HG02852 (cell line): ENCODE results near the gene AGAP1.

ENCODE experiments used
- ATAC-seq: cut with Tn5 transposase; IDR thresholded peaks from one replicate; pipeline ENCODE4 v1.9.1; 2021; ENCODE audit warnings: mild to moderate bottlenecking, moderate library complexity; ENCODE audit not compliant: unreplicated experiment

The AGAP1 gene

DNA sequence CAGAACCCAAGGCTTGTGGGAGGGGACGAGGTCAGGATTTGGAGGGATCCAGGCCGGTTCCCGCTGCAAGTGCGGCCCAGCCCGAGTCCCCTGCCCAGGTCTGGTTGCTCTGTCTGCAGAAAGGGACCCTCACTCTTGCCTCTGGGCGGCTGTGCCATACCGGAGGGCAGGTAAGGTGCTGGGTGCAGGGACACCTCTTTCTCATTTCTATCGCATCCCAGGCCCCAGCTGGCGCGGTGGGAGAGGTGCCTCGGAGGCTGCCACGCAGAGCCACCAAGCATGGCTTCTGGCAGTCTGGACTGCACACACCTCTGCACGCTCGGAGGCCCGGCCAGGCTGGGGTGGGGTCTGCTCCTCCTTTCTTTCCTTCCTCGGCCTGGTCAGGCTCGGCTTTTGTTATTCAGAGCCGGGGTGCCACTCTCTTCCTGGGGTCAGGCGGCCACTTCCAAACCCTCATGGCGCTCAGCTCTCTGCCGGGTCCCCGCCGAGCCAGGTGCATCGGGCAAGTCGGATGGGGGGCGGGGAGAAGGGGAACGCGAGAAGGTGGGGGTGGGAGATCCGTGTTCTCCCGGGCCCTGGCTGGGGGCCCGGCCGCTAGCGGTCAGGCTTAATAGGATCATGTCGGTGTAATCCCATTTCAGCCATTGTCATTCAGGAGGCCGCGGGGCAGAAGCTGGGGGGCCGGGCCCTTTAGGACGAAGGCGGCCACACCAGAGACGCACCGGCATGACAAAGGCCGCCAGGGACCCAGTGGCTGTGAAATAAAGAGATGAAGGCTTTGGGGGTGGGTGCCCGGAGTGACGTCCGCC, 665.3 kb downstream of the AGAP1 start:
- no peak for ATAC-seq

DNA sequence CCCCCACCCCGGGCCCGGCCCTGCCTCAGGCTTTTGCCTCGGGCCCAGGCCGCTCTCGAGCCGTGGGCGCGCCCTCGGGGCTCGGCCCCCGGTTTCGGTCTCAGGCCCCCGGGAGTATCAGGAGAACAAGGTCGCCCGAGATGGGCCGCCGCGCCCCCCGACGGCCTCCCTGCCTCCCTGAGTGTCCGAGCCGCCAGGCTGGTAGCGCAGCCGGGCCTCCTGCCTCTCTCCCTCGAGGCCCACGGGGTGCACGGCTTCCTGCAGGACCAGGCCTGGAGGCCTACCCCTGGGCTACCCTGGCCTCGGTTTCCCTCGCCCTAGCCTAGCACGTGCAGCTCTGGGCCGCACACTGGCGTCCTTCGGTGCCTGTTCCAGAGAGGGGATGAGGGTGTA, 665.9 kb downstream of the AGAP1 start:
- no peak for ATAC-seq

DNA sequence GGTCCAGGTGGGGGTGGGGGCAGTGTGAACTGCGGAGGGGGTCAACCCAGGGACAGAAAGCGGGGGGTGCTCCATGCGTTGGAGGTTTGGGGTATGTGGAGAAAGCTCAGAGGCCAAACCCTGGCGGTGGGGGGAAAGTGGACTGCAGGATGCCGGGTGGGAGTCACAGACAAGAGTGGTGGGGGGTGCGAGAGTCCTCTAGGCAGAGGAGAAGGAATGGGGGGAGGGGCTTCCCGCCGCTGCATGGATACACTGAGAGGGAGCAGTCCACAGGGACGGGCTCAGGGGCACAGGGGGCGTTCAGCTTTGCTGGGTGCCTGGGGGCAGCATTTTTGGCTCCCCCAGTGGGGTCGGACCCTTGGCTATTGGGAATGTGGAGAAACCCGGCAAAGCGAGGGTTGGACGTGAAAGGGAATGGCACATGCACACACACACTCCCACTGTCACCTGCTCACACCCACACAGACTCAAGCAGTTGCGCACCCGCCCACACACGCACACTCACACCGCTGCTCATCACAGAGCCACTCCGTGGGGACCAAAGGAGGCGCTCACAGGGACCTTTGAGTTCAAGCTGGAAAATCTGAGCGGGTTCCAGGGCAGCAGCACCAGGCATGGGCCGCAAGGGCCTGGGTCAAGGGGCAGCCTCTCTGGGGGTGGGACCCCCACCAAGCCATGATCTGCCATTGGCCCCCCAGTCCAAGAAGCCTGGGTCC, 666.7 kb downstream of the AGAP1 start:
- no peak for ATAC-seq

DNA sequence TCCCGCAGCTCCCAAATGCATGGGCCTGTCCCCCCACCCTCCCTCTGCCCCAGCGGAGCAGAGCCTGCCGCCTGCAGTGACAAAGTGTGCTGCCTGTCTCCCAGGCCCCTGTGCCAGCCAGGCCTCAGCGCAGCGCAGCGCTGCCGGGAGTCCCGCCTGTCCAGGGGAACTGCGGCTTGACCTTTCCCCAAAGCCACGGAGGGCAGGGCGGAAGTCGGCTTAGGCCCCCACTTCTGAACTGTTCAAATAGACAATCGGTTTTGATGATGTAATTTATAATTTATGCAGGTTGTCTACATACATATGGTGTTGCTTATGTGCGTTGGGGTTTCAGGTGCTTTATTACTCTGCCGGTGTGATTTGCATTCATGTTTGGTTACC, 667.2 kb downstream of the AGAP1 start:
- no peak for ATAC-seq

DNA sequence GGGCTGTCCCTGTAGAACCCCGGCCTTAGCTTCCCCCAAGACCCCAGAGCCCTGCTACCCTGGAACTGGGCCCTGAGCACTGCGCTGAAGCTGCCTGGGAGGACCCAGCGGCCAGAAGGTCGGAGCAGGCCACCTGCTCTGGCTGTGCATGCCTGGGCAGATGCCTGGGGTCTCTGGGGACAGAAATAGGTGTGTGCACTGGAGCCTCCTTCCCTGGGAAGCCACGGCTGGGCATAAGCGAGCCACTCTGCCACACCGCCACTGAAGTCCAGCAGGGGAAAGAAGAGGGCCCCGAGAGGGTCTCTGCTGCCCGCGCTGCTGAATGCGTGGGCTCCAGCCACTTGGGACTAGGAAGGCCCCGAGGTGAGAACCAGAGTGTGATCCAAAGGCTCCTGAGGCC, 667.7 kb downstream of the AGAP1 start:
- no peak for ATAC-seq

DNA sequence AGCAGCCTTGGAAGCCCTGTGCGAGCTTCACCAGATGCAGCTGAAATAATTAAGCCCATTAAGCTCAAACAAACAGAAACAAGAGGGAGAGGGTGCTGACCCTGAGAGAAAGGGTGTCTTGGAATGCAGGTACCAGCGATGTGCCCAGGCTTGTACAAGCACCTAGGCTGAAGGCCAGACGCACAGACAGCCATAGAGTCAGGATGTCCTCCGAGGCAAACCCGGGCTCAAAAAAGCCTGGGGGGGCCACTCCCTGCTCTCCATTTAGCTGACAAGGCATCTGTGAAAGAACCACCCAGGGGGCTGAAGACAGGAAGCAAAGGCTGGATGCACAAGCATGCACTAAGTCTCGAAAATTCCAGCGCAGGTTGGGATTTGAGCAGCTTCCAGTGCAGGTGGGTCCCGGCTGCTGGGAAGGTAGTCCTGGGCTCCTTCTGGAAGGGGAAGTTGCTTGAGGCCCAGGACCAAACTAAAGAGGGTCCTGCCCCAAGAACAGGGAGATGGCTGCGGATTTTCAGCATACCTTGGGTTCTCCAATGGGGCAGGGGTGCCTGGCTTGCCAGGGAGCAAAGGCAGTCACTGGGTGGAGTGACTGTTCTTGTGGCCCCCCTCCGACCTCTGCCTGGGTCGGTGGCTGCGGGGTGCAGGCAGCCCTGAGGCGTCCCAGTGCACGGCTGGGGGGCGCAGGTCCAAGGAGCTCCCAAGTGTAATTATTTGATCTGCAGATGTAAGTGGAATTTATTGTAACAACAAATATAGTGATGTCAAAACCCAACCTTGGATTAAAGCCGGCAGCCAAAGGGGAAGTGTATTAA, 668.4 kb downstream of the AGAP1 start:
- no peak for ATAC-seq

DNA sequence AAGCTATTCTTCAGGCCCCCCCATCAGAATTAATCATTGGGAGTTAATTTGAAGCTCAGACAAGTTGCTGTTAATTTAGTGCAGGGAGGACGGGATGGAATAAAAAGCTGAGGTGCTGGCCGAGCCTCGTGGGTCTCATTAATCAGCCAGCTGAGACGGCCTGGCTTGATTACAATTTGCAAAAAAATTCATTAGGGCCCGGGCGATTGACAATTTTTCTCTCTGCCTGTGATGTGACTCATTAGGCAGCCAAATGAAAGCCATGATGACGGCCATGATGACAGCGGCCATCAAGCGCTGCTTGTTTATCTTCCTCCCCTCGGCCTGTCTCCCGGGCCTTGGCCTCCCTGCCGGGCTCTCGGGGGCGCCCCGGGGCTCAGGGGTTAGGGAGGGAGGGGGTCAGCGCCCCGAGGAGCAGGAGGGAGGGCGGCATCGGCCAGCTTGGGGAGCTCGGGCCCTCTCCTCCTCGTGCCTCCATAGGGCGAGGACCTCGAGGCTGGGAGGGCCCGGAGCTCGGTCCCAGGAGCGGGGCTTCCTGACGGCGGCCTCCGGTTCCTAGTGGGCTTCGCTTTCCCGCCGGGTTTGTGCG, 669.1 kb downstream of the AGAP1 start:
- ATAC-seq, result no peak

DNA sequence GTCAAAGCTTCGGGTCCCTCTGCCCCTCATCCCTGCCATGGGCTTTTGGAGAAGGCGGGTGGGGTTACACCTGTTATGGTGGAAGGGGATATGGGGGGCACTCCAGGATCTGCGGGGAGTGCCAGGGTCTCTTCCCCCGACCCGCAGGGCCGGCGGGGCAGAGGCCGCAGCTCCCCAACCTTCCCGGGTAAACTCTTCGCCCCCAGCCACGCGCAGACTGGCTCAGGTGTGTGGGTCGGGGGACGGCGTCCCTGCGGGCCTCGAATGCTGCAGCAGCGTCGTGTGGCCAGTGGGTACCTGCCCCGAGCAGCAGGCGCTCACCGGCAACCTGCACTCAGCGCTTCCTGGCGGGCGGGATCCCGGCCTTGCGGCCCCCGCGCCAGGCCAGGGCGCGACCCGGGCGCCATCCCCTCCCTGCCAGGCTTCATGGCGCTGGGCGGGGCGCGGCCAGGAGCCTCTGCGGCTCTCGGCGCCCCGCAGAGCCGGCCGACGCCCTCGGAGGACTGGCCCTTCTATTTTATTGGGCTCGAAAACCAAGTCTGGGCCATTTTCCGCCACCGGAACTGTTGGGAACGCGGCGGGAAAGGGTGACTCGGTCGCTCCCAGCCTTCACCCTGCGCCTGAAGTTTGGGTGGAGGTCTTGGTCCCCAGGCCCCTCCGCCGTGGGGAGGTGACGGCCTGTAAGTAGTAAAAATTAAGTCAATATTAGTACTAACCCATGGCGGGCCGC, 669.8 kb downstream of the AGAP1 start:
- no peak for ATAC-seq

DNA sequence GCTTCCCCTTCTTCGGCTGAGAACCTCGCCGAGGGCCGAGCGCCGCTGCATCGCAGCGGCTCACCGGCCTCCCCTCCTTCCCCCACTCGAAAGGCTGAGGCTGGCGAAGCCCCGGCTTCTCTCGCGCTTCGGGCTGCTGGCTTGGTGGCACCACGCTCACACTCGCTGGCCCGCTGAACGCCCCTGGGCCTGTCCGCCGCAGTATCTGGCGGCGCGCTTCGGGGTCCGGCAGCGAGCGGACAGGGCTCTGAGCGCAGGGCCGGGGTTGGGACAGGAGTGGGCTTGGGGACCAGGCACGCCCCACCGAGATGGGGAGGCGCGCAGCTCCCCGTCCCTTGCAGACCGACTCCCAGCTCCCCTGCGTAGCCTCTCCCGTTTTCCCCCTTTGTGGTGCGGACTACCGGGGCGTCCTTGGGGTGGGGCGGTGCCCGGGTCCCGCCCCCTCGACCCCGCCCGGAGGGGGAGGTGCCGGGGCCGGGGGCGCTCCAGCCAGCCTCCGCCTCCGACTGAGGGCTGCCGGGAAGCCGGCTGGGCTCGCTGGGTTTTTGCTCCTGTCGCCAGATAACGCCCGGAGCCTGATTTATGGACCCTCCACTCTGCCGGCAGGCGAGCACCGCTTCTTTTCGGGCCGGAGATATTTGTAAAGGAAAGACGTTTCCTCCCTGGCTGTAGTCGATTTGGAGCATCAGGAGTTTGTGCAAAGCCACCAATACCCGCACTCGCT, 670.5 kb downstream of the AGAP1 start:
- no peak for ATAC-seq

DNA sequence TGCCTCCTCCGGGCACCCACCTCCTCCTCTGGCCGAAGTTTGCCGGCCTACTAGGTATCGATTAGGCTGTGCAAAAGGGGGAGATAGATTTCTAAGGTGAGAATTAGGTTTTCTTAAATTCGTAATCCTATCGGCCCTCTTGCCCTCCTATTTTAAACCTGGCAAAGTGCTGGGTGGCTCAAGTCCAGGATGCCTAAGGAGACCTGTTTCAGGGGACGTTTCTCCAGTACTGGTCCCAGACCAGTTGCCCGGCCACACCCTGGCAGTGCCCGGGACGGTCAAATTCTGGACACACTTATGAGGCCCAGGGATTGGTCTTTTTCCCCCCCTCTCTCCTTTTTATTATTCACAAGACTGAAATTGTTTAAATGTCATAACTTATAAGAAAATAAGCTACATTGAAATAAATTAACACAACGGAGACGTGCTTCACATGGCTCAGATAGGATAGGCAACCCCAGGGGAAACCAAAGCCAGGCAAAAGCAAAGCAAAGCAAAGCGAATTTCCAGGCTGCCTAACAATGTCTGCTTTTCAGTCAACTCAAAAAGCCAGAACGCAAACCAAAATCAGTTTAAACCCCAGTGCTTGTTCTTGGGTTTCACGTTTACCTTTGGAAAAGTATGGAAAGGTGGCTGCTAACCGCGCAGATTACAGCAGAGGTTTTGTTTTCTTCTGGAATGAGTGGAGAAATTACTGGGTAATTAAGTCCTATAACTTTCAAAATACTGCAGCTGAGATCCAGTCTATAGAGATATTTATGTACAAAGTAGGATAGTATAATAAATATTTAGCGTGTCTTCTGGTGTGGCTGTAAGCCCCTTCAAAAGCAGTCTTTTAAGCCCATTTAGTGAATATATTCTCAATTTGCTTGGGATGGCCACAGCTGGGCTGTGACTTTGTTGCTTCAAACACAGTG, 671.3 kb downstream of the AGAP1 start:
- no peak for ATAC-seq

DNA sequence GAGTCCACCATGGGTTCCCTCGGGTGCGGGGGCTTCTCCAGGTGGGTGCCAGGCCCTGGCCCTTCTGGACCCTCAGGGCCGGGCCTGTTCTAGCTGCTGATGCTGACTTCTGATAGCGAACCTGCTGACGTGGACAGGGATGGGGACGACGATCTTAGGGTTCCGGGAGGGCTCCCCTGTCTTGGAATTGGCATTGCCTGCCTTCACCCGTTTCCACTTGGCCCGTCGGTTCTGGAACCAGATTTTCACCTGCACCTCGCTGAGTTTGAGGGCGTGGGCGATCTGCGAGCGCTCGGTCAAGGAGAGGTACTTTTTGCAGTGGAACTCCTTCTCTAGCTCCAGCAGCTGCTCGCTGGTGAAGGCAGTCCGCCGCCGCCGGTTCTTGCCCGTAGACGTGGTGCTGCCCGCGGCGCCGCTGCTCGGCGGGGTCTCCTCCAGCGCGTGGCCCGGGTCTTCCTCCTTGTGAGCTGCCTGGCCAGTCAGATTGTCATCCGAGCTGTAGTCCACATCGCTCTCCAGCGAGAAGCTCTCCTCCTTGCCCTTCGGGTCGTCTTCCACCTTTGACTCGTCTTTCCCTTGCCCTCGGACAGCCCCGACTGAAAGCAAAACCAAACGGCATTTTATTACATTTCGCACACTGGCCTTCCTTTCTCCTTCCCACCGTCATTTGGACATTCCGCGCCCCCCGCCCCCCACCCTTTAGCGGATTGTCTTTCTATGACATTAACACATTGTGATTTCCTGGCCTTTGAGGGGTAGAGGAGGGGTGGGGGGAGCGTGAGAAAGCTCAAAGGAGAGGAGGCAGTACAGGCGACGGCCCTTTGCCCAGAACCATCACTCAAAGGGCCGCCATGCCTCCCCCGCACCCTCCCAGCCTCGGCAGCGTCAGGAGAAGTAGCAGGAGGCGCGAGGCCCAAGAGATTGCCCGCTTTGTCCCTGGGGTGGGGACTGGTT, 672.3 kb downstream of the AGAP1 start:
- ATAC-seq, result no peak

DNA sequence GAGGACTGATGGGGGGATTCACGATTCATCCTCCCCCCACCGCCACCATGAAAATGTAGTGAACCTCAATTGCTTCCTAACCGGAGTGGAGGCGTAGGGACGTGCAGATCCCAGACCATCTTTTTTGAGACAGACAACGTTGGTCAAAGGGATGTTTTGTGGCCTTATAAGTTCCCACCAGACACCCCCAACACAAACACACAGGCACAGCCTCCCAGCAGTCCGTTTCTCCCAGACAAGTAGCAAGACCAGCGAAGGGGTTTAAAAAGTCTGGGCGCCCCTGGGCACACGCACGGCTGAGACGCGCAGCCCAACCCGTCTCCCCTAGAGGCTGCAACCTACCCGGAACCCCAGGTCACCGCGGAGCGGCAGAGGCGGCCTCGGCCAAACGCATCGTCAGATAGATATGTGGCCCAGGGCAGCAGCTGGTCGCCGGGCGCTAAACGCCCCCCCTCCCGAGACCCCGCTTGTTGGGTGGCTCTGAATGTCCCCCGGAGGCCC, 673.0 kb downstream of the AGAP1 start:
- ATAC-seq, result no peak

DNA sequence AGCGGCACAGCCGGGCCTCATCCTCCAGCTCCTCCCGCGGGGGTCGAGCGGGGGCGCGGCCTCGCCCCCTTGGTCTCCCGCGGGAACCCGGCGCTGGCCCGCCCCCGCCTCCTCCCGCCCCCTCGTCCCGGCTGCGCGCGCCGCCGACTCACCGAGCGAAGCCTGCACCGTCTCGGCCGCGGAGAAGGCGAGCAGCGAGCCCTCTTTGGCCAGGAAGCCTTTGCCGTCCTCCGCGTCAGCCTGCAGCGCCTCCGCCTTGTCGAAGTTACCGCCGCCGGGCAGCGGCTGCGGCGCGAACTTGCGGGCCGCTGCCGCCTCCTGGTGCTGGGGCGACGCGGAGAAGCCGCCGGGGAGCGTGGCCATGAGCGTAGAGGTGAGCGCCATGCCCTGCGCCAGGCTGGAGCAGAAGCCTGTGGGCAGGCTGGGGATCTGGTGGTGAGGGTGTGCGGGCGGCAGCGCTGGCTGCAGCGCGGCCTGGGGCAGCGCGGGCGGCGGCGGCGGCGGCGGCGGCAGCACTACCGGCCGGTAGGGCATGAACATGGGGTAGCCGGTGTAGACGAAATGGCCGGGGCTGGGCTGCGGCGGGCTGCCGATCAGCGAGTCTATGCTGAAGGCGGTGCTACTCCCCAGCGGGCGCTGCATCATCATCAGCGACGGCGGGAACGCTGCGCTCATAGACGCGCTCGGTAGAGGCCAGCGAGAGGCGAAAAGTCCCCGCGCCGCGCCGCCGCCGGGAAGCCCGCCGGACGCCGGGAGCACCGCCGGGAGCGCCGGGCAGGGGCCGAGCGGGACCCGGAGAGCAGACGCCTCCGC, 673.7 kb downstream of the AGAP1 start:
- no peak for ATAC-seq

DNA sequence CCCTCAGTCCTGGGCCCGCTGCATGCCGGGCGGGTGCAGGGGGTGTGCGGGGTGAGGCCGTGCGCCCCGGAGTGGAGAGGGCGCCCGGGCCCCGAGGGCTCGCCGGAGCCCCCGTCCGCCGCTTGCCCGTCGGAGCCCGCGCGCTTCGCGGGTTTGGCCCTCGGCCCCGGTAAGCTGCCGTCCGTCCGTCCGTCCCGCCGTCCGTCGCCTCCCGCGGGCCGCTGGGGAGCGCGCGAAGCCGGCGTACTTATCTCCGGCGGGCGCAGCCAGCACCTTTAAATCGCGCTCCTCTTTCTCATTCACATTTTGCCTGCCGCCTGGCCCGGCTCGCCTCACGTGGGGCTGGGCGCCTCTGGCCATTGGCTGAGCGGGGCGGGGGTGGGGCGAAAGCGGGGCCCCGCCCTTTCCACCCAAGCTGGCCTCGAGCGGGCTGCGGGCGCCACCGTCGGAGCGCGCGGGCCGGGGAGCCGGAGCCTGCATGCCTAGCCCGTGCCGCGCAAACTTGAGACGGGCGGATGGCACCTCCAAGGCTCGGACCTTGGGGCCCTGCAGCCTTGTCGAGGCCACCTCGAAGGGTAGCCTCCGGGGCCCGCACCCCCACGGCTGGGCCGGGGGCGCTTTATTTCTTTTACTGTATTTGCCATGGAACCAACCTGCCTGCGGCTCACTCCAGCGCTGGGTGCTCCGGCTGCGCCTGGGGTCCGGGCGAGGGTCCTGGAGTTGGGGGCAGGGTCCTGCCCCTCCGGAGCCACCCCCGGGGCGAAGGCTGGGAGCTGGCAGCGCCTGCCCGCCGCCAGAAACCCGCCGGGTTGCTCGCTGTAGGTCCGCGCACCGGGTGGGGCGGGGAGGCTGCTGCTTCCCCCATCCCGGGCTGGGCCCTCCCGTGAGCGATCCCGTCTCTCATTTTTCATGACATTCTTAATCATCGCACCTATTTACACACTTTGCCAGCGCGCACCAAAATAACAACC, 674.6 kb downstream of the AGAP1 start, which contains the start of gene GBX2:
TSS of gene GBX2 (minus strand) at position 277 of the 971 bp plus-strand sequence. CDS start 415 bp downstream, outside the sequence.
- no peak for ATAC-seq

DNA sequence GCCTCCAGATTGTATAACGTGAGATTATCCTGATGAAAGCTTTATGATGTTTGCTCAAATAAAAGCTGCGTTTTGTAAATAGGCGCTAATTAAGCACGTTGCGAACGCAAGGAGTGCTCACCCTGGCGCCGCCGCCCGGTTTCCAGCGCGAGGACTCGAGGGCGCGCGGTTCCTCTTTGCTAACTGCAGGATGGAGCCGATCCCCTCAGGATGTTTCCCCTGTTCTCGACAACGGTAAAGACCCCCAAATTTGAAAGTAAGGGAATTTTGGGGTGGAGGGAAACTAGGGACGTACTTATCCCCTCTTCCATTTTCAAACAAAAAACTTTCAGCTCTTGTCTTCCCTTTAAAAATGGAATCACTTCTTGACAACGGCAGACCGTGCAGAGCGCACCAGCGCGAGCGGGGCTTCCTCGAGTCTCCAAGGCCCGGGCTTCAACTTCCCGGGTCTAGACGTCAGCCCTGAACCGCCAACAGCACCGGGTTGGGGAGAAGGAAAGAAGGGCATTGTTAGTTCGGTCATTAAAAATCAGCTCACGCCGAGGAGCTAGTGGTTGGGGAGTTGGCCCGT, 675.4 kb downstream of the AGAP1 start:
- ATAC-seq, result no peak
